Ramos (cell line): ENCODE measurements around the gene ZMIZ1.
"Not testable (repeated sequence)": the region's sequence is repeated elsewhere in the genome, so short reads cannot be mapped to it uniquely, and the experiment has no call there.

Source experiments
- in situ Hi-C: fragments of 300-500 bp; cut with MboI; formaldehyde crosslinking; loops from one replicate; pipeline ENCODE4 v1.14.3; 2022; ENCODE audit warnings: low sequenced_read_pairs; ENCODE audit not compliant: unreplicated experiment

Gene ZMIZ1

GRCh38 chr10:79264942-79265341 lies 196.2 kb downstream of the ZMIZ1 start:
- in situ Hi-C loops: loop anchor here (25.0 kb wide), 2 partner anchors 922 to 1197 kb away; partner anchors contain the start of gene TSPAN14

GRCh38 chr10:79266084-79266483 lies 197.3 kb downstream of the ZMIZ1 start:
- in situ Hi-C loops: loop anchor here (25.0 kb wide), 2 partner anchors 921 to 1196 kb away; partner anchors contain the start of gene TSPAN14

- in situ Hi-C loops: loop anchor here (25.0 kb wide), 2 partner anchors 921 to 1196 kb away; partner anchors contain the start of gene TSPAN14
Observed at GRCh38 chr10:79266543-79267312, 198.0 kb downstream of the ZMIZ1 start.

- in situ Hi-C loops: loop anchor here (25.0 kb wide), 2 partner anchors 920 to 1195 kb away; partner anchors contain the start of gene TSPAN14
Observed at GRCh38 chr10:79267499-79267898, 198.7 kb downstream of the ZMIZ1 start.

GRCh38 chr10:79268161-79268601 lies 199.4 kb downstream of the ZMIZ1 start:
- in situ Hi-C loops: loop anchor here (25.0 kb wide), 2 partner anchors 919 to 1194 kb away; partner anchors contain the start of gene TSPAN14

- in situ Hi-C loops: loop anchor here (25.0 kb wide), 2 partner anchors 919 to 1194 kb away; partner anchors contain the start of gene TSPAN14
Observed at GRCh38 chr10:79268742-79269141, 200.0 kb downstream of the ZMIZ1 start.

GRCh38 chr10:79269443-79269842 lies 200.7 kb downstream of the ZMIZ1 start:
- in situ Hi-C loops: loop anchor here (25.0 kb wide), 2 partner anchors 918 to 1193 kb away; partner anchors contain the start of gene TSPAN14

GRCh38 chr10:79269969-79270368 lies 201.2 kb downstream of the ZMIZ1 start:
- in situ Hi-C loops: loop anchor here (25.0 kb wide), 2 partner anchors 917 to 1192 kb away; partner anchors contain the start of gene TSPAN14

- in situ Hi-C loops: loop anchor here (25.0 kb wide), 2 partner anchors 917 to 1192 kb away; partner anchors contain the start of gene TSPAN14
Observed at GRCh38 chr10:79270466-79271246, 201.9 kb downstream of the ZMIZ1 start.

- in situ Hi-C loops: loop anchor here (25.0 kb wide), 2 partner anchors 915 to 1190 kb away; partner anchors contain the start of gene TSPAN14
Observed at GRCh38 chr10:79272353-79272752, 203.6 kb downstream of the ZMIZ1 start.

- in situ Hi-C loops: loop anchor here (25.0 kb wide), 2 partner anchors 914 to 1189 kb away; partner anchors contain the start of gene TSPAN14
Observed at GRCh38 chr10:79273604-79274003, 204.8 kb downstream of the ZMIZ1 start.

GRCh38 chr10:79274279-79275104 lies 205.7 kb downstream of the ZMIZ1 start:
- in situ Hi-C loops: loop anchor here (25.0 kb wide), 2 partner anchors 913 to 1188 kb away; partner anchors contain the start of gene TSPAN14

- in situ Hi-C loops: no loop called here
Observed at GRCh38 chr10:79275105-79275430, 206.3 kb downstream of the ZMIZ1 start.

GRCh38 chr10:79275431-79275851 lies 206.7 kb downstream of the ZMIZ1 start:
- in situ Hi-C loops: no loop called here

- in situ Hi-C loops: no loop called here
Observed at GRCh38 chr10:79277579-79278269, 209.0 kb downstream of the ZMIZ1 start.

GRCh38 chr10:79279047-79279446 lies 210.3 kb downstream of the ZMIZ1 start:
- in situ Hi-C loops: not testable (repeated sequence)

GRCh38 chr10:79280956-79281355 lies 212.2 kb downstream of the ZMIZ1 start:
- in situ Hi-C loops: no loop called here

- in situ Hi-C loops: no loop called here
Observed at GRCh38 chr10:79282388-79282787, 213.6 kb downstream of the ZMIZ1 start.

- in situ Hi-C loops: no loop called here
Observed at GRCh38 chr10:79283616-79284015, 214.8 kb downstream of the ZMIZ1 start.
